ENCODE results near the gene HIC1. TPM values are rescaled to one million over a fixed set of nuclear protein-coding genes. Genes with fewer than 3 reads are reported as not detected.
A peak's percentile ranks its signal among the peaks of the same experiment; 100 is the strongest.

Gene HIC1
- total and polyA plus RNA-seq, 7 donors = 2.0 to 12.6 (median 4.3) TPM

DNA sequence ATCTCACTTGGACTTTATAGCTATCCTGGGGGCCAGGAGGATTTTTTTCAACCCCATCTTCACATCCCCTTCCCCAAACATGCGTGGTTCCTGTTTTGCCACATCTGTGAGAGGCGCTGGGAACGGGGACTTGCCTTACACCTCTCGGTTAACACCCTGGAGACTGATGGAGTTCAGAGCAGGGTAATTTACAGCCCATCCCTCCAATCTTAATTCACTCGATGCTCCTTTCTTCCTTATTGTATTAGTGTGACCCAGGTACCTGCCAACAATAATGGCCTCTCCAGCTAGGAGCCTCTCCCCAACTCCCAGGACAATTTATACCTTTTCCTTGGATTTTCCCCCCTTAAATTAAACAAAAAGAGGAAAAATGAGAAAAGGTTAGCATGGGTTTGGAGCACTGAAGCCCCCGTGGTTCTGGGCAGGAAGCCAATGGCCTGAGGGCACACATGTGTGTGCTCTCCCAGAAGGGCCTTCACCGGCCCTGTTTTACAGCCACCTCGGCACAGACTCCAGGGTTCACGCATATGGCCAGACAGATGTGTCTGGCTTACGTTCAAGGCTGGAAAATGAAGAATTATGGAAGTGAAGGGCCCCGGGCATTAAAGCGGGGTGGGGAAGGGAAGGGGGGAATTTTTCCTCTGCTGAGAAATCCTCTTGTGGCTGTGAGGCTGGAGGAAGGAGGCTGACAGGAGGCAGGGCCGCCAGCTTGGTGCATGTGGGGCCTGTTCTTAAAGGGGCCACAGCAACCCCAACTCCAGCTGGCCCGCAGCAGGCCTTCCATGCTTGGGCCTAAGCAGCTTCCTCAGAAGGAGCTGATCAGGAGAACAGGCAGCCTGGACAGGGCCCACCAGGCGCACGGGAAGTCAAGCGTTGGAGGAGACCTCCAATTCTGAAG, 21.4 kb downstream of the HIC1 start:
- H3K9me3 ChIP-seq = no peaks in the 10 kb centered on the region
- WGBS, 3 donors = 59 to 69% (median 62%) methylated on average over 17 of the region's 17 CpGs
- peaks cover 26% of the 10 kb centered on the region for H3K4me1 ChIP-seq
- DNase-seq (no peak), ATAC-seq (no peak)
- H3K36me3 ChIP-seq (ENCODE audit: insufficient read depth in 1 of 2, low read depth in 1 of 2) = peaks cover 0 to 47% of the 10 kb centered on the region in 2 donors
- no peaks in the 10 kb centered on the region for H3K27me3 ChIP-seq (ENCODE audit: insufficient read depth in 3 of 3, low read length in 2 of 3)
- H3K27ac ChIP-seq = peak overlapping the region; percentile 81
- intact Hi-C loops (cut with DNase I) = no loop called here
- H3K4me3 ChIP-seq = no peak overlapping the region
- TF ChIP-seq CTCF (IDR thresholded peaks at IDR 0.05) = no peak

DNA sequence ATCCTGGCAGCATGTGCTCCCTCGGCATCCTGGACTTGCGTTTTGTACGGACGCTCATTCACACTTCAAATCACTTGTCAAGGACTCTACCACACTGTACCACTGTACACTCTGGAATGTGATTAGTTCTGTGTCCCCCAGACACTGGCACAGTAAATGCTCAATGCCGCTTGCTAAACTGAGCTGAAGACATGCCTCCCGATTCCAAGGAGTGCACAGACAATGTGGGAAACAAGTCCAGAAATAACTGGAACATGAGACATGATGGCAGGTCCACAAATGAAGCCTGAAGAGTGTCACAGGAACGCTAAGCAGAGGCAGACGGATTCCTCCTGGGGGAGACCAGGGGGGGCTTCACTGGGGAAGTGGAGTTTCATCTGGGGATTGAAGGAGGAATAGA, 22.1 kb downstream of the HIC1 start:
- TF ChIP-seq CTCF (IDR thresholded peaks at IDR 0.05) = no peak
- 48 to 57% (median 51%) methylated on average over 8 of the region's 8 CpGs for WGBS, 3 donors
- Histone ChIP-seq H3K4me3 (no peak overlapping the region), H3K4me1 (peaks cover 26% of the 10 kb centered on the region), H3K27me3 (ENCODE audit: insufficient read depth in 3 of 3, low read length in 2 of 3) (no peaks in the 10 kb centered on the region), H3K36me3 (ENCODE audit: insufficient read depth in 1 of 2, low read depth in 1 of 2) (peaks cover 0 to 47% of the 10 kb centered on the region in 2 donors), H3K9me3 (no peaks in the 10 kb centered on the region), H3K27ac (peak overlapping the region; percentile 81)
- ATAC-seq = peak; percentile 23 to 55 (median 48)
- intact Hi-C loops (cut with DNase I) = no loop called here
- DNase-seq = no peak

DNA sequence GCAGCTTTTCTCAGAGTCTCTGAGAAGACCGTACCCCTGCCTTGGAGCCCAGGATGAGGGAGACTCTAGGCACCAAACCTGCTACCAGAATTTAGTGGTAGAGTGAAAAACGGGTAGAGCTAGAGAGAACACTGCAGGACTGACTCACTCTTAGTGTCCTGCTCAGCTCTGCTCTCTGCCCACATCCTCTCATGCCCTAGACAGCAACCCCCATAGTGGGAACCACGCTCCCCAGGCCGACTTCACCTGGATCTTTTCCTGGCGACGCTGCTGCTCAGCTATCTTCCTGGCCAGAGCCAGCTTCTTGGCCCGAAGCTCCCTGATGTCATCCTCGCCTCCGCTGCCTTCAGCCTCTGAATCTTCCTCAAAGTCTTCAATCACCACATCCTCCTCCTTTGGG, 26.7 kb downstream of the HIC1 start:
- WGBS, 3 donors = 74 to 78% (median 78%) methylated on average over 9 of the region's 9 CpGs
- Histone ChIP-seq H3K27ac (no peak overlapping the region), H3K27me3 (ENCODE audit: insufficient read depth in 3 of 3, low read length in 2 of 3) (no peaks in the 10 kb centered on the region), H3K4me1 (peaks cover 39% of the 10 kb centered on the region), H3K4me3 (no peak overlapping the region), H3K36me3 (ENCODE audit: insufficient read depth in 1 of 2, low read depth in 1 of 2) (peaks cover 0 to 46% of the 10 kb centered on the region in 2 donors), H3K9me3 (no peaks in the 10 kb centered on the region)
- intact Hi-C loops (cut with DNase I) = no loop called here
- DNase-seq (peak in 1 of 2 donors; percentile 38), ATAC-seq (no peak)
- no peak for TF ChIP-seq CTCF (IDR thresholded peaks at IDR 0.05)

- Histone ChIP-seq H3K27me3 (ENCODE audit: insufficient read depth in 3 of 3, low read length in 2 of 3) (no peaks in the 10 kb centered on the region), H3K27ac (peak overlapping the region; percentile 77), H3K4me3 (no peak overlapping the region), H3K36me3 (ENCODE audit: insufficient read depth in 1 of 2, low read depth in 1 of 2) (peaks cover 0 to 40% of the 10 kb centered on the region in 2 donors), H3K4me1 (peaks cover 39% of the 10 kb centered on the region), H3K9me3 (no peaks in the 10 kb centered on the region)
- TF ChIP-seq CTCF (IDR thresholded peaks at IDR 0.05) = no peak
- intact Hi-C loops (cut with DNase I) = no loop called here
- WGBS, 3 donors = 65 to 75% (median 72%) methylated on average over 9 of the region's 9 CpGs
- ATAC-seq = no peak
- DNase-seq = peak in 1 of 2 donors; percentile 15
Observed at GRCh38 chr17:2082003-2082781, 27.3 kb downstream of the HIC1 start.
